NCI-H345 treated with DMSO at 0.1 percent for 48 hours (cell line): ENCODE results near the gene PPFIBP1.
"Not testable (repeated sequence)": the region's sequence is repeated elsewhere in the genome, so short reads cannot be mapped to it uniquely, and the experiment has no call there.

Experiments
- DNase-seq: peaks from one replicate; lab custom pipeline; 2025; ENCODE audit not compliant: unreplicated experiment; lab: John Stamatoyannopoulos, UW

PPFIBP1 gene

DNA sequence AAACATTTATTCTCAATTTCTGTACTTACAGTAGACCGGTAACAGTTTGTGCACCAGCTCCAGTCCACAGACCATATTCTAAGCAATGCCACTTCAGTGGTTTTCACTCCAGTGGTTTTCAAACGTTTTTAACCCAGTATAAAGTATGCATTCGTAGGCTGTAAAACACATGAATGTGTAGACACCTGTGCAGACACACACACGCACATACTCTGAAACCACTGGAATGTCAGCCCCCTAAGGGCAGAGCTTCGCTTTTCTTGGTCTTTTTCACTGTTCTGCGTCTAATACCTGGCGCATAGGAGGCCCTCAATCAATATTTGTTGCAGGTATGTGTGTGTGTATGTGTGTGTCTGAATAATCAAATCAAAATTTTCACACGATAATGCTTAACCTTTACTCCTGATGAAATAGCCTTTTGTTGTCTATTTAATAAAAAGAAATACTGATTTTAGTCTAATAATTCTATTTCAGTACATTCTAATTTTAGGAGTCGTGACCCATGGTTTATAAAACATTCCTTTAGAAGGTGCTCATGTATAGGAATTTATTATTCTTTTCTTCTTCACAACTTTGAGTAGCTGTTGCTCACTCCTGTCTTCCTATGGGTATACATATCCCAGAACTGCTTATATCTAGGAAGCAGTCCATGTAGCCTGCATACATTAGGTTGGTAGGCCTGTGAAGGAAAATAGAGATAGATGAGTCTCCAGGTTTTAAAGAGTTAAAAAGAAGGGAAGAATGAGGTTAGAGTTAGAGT lies 98.6 kb downstream of the PPFIBP1 start:
- no peak for DNase-seq

DNA sequence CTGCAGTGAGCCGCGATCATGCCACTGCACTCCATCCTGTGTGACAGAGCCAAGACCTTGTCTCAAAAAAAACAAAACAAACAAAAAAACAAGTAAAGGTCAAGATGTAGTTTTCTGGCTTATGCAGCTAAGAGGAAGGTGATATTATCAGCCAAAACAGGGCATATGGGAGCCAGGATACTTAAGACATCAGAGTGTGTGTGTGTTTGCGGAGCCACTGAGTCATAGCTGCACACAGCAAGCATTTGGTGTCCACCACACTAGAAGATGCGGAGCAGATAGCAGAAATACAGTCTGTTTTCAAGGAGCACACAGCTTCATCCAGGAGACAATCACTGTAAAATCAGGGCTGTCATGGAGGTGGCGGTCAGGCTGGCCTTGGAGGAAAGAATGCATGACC lies 99.6 kb downstream of the PPFIBP1 start:
- DNase-seq = no peak

DNA sequence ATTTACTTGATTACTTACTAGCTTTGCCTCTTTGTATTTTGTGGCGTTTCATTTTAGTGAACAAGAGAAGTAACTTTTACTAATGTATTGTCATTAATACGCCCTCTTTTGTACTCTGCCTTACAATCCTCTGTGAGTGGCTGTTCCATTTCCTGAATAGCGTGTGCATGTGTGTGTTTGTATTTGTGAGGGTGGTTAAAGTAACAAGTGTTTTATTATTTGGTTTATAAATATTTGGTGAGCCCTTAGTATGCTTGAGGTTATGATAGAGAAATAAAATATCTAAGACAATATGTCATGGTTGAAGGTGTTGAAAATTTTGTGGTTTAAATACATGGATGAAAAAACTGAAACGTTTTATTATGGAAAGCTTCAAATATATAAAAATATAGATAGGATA lies 100.6 kb downstream of the PPFIBP1 start:
- no peak for DNase-seq

DNA sequence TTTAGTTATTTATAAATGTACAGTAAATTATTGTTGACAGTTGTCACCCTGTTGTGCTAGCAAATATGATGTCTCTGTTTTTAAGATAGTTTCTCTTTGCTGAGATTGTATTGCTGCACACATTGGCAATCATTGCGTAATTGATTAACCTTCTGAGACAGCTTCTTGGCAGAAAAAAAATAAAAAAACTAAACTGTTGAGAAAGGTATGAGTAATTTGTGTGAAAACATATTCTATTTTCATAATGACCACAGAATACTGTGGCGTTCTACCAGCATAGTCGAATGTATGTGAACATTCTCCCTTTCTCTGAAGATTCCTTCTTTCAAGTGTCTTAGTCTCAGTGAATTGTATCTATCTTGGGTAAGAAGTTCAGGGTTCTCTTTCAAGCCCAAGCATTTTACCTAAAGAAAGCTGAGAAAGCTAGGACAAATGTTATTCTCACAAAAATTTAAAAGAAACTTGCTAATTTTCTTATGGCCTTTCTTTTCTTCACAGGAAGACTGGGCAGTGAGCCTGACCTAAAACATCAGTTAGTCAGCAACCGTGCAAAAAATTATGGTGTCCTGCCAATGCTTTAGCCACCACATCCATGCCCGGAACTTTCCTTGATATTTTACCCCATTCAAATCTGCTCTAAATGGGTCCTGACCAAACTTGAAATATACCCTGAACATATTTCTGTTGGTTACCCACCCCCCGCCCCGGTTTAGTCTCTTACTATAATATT lies 103.3 kb downstream of the PPFIBP1 start:
- no peak for DNase-seq

DNA sequence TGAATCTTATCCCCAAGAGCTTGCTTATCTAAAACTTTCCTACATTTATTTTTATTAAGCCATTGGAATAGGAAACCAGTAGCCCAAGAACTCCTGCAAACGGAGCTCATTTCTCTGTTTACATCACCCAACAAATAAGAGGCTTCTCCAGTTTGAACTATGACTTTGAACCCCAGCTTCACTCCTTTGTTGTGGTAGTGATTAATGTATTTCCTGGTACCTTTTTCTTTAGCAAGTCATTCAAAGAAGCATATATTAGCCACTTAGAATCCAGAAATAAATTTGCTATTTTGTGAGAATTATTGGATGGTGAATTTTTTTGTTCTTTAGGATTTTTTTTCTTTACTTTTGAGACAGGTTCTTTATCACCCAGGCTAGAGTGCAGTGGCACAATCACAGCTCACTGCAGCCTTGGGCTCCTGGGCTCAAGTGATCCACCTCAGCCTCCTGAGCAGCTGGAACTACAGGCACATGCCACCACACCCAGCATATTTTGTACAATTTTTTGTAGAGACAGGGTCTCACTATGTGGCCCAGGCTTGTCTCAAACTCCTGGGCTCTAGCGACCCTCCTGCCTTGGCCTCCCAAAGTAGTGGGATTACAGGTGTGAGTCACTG lies 104.0 kb downstream of the PPFIBP1 start:
- DNase-seq = not testable (repeated sequence)

DNA sequence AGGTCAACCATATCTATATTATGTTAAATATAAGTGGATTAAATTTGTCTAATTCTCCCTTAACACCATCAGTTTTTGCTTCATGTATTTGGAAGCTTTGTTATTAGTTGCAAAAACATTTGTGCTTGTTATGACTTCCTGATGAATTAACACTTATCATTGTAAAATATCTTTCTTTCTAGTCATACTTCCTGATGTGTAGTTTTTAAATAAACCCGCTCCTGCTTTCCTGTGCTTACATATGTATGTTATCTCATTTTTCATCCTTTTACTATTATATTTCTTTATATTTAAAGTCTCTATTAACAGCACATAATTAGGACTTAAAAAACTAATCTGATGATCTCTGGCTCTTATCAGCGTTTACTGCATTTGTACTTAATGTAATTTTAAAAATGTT lies 106.2 kb downstream of the PPFIBP1 start:
- not testable (repeated sequence) for DNase-seq

DNA sequence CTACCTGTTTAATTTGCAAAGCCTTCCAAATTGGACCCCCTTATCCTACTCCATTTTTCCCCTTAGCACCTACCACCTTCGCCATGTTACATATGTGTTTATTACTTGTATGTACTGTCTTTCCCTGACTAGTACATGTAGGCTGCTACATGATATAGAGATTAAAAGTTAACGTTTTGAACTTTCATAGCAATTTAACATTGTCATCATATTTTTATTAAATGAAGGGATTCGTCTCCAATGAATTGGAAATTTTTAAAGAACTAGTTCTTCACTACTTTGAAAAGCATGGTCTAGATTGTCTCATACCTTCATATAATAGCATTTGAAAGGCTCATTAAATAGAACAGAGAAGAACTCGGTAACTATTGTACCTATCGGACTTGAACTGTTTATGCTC lies 107.4 kb downstream of the PPFIBP1 start:
- no peak for DNase-seq

DNA sequence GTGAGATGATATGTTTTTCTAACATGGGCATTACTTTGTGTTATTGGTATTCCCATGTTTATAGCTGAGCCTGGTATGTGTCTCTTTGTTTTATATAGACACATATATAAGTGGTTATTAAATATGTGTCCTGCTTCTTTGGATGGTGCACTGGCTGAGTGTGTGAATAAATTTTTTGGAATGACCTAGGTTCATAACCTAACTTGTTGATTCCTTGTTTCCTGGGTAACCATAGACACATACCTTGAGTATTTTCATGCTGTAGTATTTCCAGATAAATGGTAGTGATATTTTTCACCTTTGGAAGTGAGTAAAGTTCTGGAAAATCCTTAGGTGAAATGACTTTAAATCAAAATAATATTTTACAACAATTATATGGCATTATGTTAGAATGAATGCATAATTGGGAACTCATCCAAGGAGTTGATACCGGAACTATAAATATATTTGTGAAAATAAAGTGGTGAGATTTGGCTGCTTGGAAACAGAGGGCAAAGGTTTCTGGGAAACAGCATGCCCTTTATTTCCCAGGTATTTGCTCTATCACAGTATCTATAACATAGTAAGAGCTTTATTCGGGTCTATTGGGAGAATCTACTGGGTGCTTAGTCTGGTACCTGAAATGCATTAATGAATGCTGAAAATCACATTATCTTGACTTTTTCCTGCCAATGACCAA lies 107.9 kb downstream of the PPFIBP1 start:
- no peak for DNase-seq

DNA sequence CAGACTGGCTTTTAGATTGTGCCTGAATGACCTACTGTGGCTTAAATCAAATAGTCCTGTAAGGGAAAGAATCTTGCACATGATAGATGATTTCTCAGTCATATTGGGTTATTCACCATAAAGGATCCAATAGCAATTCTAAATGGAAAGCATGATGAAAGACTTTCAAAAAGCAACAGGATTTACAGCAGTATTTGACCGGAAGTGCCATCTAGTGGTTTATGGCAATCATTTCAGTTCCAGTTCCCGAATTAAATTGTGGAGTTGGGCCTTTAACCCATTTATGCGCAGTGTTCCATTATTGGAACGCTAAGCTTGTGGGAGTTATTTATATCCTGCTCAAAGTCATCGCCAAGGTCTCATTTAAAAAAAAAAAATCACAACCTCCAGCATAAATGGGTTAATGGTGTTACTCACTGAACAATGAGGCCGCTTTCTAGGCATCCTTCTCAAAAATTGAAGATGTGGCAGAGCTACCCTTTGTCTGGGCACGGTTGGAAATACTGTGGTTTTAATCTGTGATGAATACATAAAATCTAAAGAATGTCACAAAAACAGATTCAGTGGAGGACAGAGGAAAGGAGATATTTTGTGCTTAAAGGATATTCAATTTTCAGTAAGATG lies 111.5 kb downstream of the PPFIBP1 start:
- peak; percentile 7 for DNase-seq

DNA sequence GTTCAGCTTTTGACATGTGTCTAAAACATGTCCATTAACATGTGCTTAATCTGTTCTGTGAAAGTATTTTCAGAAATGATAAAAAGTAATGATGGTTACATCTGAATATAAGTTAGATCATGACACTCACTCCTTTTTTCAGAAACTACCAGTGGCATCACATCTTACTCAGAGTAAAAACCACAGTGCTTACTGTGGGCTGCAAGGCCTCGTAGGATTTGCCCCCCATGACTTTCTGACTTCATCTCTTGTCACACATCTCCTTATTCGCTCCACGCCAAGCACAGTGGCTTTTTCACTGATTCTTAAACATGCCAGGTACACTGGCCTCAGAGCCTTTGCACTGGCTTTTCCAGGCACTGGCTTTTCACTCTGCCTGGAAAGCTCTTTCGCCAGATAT lies 112.6 kb downstream of the PPFIBP1 start:
- not testable (repeated sequence) for DNase-seq

DNA sequence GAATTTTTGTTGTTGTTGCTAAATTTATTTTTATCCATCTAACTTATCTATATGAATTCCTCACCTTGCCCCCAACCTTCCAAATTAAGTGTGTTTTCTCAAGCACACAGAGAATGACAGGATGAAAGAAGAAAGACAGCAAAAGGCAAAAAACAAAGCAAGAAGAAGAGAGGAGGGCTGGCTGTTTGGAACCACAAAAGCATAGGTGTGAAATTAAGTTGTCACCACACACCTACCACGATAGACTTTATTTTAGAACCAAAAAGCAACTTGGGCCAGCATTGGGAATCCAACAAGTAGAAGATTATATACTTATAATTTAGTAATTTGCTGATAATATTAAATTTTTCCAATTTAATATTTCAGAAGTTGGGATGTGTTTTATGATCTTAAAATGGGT lies 113.5 kb downstream of the PPFIBP1 start:
- no peak for DNase-seq

DNA sequence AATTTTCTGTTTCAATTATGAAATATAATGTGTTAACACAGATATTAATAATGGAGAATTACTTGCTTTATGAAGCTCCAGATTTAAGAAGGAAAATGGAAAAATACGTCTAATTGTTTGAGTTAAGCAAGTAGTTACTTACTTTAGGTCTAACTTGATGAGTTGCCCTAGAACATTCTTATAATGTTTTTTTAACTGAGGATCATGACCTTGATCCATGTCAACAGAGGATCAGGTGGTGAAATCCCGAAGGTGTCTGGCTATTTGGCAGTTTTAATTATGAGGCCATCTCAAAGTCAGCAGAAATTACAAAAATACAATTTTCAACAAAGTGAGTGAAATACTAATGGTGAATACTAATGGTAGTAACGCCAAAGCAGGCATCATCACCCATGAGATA lies 115.3 kb downstream of the PPFIBP1 start:
- no peak for DNase-seq

DNA sequence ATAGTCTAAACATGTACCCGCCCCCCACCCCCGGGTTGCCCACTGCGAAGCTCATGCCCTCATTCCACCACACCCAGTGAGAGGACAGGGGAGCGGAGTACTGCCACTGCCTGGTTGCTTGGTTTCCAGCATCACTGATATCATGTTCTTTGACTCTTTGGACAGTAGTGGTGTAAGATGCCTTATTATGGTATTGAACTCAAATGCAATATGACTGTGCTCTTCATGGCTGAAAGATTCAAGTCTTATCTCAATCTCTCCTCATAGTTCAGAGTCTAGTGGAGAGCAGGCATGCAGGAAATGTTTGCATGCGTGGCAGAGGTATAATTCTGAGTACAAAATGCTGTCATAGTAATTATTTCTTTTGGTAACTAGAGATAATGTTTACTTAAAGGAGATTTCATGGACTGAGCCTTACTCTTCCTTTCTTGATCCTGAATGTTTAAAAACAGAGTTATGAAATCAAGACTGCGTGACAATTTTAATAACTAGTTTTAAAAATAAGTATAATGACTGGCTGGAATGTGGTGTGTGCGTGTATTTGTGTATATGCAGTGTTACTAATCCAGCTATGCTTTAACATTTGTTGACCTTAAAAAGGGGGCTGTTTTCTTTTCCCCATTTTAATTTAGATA lies 116.7 kb downstream of the PPFIBP1 start:
- DNase-seq = not testable (repeated sequence)

DNA sequence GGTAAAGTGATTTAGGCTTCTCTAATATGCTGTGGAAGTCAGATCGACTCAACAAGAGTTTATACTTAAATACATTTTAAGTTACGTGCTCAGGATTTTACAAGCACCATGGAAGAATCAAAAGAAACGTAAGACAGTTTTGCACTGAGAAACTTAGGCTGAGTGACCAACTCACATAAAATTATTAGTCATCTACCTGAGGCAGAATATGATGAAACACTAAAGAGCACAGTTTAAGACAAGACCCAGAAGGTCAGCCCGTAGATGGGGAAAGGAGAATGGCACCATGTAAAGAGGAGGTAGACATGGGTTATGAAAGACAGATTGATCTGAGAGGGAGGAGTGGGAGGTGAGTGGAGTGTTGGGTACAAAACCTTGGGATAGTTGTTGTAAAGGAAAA lies 118.4 kb downstream of the PPFIBP1 start:
- not testable (repeated sequence) for DNase-seq

DNA sequence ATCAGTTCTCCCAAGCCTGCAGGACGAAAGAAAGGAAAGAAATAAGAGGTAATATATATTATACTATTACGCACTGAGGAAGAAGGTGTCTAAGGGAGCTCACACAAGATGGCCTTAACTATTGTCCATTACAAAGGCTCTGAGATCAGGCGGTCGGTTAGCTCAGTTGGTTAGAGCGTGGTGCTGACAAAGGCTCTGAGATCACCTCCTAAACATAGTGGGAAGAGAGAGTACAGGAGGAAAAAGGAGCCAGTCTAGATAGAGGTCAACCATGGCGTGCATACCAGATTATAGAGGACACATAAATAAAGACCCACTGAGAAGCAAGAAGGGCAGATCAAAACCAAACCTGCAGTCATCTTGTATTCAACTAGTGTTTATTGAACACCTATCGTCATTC lies 118.9 kb downstream of the PPFIBP1 start:
- not testable (repeated sequence) for DNase-seq

DNA sequence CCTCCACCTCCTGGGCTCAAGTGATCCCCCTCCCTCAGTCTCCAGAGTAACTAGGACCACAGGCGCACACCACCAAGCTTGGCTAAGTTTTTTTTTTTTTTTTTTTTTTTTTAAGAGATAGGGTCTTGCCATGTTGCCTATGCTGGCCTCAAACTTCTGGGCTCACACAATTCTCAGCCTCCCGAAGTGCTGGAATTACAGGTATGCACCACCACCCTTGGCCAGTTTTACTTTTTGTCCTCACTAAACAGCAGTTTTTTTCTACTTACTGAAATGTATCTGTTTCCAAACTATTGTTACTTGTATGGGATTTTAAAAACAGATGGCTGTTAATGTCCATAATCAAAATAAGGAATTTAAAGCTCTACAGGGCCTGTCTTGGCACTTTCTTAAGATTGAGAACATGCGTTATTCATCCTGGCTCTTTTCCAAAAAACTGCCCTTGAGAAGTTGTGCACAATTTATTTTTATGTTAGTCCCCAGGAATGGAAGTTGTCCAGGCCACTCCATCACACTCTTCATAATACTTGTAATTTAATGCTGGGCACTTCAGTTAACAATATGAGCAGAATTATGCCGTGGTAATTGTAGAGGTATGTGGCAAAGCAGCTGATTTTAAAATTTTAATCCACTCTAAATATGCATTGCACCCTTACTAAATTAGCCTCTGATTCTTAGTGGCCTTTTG lies 120.3 kb downstream of the PPFIBP1 start:
- no peak for DNase-seq

DNA sequence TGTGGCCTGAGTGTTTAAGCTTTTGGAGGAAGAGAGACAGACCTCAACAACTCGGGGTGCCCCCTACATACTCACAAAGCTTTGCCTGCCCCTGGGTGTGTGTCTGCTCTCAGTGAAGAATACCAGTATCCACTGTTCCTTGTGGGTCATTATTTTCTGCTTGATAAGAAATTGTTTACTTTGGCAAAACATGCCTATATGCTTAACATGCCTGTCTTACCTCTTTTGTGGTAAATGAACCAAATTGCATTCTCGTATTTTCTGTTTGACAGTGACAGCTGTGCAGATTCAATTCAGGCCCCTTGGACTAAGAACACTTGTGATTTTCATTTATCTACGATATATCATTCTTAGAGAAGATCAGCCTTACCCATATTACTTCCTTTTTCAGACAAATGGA lies 121.7 kb downstream of the PPFIBP1 start:
- no peak for DNase-seq

DNA sequence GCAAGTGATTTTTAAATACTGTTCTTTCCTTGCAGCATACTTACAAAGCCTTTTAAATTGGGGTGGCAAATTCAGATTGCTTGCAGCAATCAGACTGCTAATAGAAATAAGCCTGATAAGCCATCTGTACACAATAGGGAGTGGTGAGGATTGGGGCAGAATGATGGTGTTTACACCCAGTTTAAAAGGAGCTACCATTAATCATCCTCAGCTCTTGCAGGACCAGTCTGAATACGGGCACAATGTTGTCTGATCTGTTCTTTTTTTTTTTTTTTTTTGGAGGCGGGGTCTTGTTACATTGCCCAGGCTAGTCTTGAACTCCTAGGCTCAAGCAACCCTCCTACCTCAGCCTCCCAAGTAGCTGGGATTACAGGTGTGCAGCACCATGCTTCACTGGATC lies 122.1 kb downstream of the PPFIBP1 start:
- DNase-seq = no peak

DNA sequence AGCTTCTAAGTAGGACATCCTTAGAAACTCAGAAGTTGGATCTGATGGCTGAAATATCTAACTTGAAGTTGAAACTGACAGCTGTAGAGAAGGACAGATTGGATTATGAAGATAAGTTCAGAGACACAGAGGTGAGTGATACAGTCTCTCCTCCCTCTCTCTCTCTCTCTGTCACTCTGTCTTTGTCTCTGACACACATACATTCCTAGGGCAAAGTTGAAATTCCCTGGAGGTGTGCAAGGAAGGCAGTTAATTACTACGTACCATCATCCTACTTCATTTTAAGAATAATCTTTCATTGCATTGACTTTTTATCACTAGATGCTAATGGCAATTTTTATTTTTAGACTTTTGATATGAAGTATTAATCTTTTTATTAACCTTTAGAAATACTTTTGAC lies 126.0 kb downstream of the PPFIBP1 start:
- DNase-seq = no peak

DNA sequence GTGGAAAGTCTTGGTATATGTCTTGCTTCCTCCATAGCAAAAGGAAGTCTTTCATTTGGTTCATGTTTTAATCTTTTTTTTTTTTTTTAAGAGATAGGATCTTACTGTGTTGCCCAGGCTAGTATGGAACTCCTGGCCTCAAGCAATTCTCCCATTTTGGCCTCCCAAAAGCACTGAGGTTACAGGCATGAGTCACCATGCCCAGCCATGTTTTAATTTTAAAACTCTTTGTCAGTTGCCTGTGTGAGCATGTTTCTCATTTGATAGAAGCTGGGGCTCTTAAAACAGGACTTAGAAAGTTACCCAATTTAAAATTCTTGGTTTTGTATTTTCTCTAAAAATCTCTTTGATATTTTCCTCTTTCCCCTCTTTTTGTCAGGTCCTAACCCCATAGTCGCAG lies 127.2 kb downstream of the PPFIBP1 start:
- DNase-seq = no peak
